ENCODE results near the gene DSG2. TPM values are rescaled to one million over a fixed set of nuclear protein-coding genes. Genes with fewer than 3 reads are reported as not detected.

DSG2 gene
- total and polyA plus RNA-seq, 3 donors from 2014 or later, result 5.9 to 8.6 (median 7.0) TPM

DNA sequence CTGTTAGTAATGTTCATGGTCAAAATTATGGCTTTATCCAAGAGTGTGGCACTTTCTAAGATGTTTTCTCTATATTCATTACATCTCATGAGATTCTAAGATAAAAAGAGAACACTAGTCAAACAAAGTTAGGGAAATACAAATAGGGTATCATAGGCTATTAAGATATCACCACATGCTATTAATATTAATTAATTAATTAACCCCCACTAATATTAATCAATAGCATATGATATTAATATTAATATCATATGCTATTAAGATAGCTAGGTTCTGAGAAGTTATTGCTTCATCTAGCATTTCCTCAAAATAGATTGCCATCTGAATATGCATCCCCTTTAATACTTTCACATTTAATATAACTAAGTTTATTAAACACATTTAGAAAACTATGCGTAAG lies 28.3 kb upstream of the DSG2 start:
- TF ChIP-seq, protein P1, sequence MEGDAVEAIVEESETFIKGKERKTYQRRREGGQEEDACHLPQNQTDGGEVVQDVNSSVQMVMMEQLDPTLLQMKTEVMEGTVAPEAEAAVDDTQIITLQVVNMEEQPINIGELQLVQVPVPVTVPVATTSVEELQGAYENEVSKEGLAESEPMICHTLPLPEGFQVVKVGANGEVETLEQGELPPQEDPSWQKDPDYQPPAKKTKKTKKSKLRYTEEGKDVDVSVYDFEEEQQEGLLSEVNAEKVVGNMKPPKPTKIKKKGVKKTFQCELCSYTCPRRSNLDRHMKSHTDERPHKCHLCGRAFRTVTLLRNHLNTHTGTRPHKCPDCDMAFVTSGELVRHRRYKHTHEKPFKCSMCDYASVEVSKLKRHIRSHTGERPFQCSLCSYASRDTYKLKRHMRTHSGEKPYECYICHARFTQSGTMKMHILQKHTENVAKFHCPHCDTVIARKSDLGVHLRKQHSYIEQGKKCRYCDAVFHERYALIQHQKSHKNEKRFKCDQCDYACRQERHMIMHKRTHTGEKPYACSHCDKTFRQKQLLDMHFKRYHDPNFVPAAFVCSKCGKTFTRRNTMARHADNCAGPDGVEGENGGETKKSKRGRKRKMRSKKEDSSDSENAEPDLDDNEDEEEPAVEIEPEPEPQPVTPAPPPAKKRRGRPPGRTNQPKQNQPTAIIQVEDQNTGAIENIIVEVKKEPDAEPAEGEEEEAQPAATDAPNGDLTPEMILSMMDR (IDR thresholded peaks at IDR 0.05), result no peak
- no peak for TF ChIP-seq POLR2A (IDR thresholded peaks at IDR 0.05)
- intact Hi-C loops (cut with DNase I; ENCODE audit: low total_unique reads), result no loop called here

DNA sequence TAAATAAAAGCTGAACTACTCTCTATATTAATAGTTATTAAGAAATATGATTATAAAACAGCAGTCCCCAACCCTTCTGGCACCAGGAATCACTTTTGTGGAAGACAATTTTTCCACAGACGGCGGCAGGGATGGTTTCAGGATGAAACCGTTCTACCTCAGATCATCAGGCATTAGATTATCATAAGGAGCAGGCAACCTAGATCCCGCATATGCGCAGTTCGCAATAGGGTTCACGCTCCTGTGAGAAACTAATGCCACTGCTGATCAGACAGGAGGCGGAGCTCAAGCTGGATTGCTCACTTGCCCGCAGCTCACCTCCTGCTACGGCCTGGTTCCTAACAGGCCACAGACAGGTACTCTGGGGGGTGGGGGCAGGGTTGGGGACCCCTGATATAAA lies 19.3 kb upstream of the DSG2 start:
- H3K27me3 ChIP-seq, result no peaks in the 10 kb centered on the region
- intact Hi-C loops (cut with DNase I; ENCODE audit: low total_unique reads), result no loop called here
- no peak for TF ChIP-seq POLR2A (IDR thresholded peaks at IDR 0.05)
- TF ChIP-seq, protein P1 (IDR thresholded peaks at IDR 0.05), result no peak
- no peaks in the 10 kb centered on the region for H3K9me3 ChIP-seq
- no peaks in the 10 kb centered on the region for H3K4me1 ChIP-seq
- WGBS, 2 donors, result 96% methylated on average over 10 of the region's 10 CpGs
- no peak for DNase-seq
- no peaks in the 10 kb centered on the region for H3K36me3 ChIP-seq (ENCODE audit: low read depth, missing control alignments)
- H3K27ac ChIP-seq, result no peak overlapping the region
- no peak overlapping the region for H3K4me3 ChIP-seq

More for the DNA sequence above, 28.3 kb upstream of the DSG2 start:
- no peak for DNase-seq
- Histone ChIP-seq H3K4me3 (no peak overlapping the region), H3K36me3 (ENCODE audit: low read depth, missing control alignments) (no peaks in the 10 kb centered on the region), H3K27me3 (no peaks in the 10 kb centered on the region), H3K4me1 (no peaks in the 10 kb centered on the region), H3K27ac (no peak overlapping the region), H3K9me3 (no peaks in the 10 kb centered on the region)
- 98% methylated on average over 1 of the region's 1 CpG for WGBS, 2 donors

DNA sequence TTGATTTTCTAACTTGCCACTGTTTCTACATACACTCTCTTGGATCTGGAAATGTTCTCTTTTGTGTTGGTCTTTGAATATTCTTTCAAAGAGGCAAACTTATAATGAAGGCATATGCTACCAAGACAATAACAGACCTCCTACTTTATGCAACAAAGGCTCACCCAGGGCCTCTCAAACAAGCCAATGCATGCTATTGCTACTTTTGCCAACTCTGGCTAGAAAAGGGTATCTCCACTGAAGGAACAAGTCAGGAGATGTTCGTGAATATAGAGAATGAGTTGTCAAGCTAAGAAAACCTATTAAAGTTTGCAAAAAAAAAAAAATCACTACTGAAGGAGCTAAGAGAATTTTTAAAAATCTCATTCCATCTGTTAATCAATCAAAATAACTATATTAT lies 15.9 kb upstream of the DSG2 start:
- no peak for TF ChIP-seq POLR2A (IDR thresholded peaks at IDR 0.05)
- TF ChIP-seq, protein P1 (IDR thresholded peaks at IDR 0.05), result no peak
- H3K9me3 ChIP-seq, result no peaks in the 10 kb centered on the region
- no peak for DNase-seq
- H3K27me3 ChIP-seq, result no peaks in the 10 kb centered on the region
- intact Hi-C loops (cut with DNase I; ENCODE audit: low total_unique reads), result no loop called here
- no peak overlapping the region for H3K4me3 ChIP-seq
- no peaks in the 10 kb centered on the region for H3K4me1 ChIP-seq
- 79 to 85% methylated on average over 1 of the region's 1 CpG for WGBS, 2 donors
- H3K27ac ChIP-seq, result no peak overlapping the region
- H3K36me3 ChIP-seq (ENCODE audit: low read depth, missing control alignments), result no peaks in the 10 kb centered on the region

DNA sequence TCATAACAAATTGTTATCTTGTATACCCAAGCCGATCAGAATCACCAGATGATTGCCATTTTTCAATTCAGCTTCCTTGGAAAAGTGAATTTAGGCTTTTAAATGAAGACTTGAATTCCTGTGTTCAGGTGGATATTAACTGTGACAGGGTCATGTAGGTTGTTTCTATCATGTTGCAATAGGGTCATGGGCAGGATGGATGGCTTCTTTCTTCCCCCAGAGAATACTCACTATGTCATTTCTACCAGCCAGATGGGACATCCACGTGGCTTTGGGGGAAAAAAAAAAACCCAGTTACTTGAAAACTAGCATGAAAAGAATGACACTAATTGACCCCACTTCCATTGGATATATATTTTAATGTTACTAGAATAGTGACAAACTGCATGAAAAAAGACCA lies 14.6 kb upstream of the DSG2 start:
- Histone ChIP-seq H3K4me1 (no peaks in the 10 kb centered on the region), H3K27ac (no peak overlapping the region)
- 84 to 88% methylated on average over 2 of the region's 2 CpGs for WGBS, 2 donors

DNA sequence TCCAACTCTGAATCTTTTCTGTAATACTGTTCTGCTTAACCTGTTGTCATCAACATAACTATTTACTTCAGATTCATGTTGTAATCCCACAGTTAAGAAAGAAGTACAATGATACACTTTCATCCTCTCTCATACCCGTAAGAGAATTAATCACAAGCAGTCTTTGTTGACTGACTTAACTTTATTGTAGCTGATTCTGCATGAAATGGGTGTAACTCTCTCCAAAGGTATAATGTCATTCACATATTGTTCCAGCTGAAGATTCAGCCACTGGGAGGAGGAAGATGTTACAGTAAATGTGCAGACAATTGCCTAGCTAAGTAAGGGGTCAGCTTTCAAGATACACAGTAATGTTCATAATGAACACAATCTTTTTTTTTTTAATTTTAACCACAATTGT lies 13.5 kb upstream of the DSG2 start:
- Histone ChIP-seq H3K4me3 (no peak overlapping the region), H3K4me1 (no peaks in the 10 kb centered on the region), H3K27ac (no peak overlapping the region), H3K27me3 (no peaks in the 10 kb centered on the region), H3K9me3 (no peaks in the 10 kb centered on the region), H3K36me3 (ENCODE audit: low read depth, missing control alignments) (no peaks in the 10 kb centered on the region)
- intact Hi-C loops (cut with DNase I; ENCODE audit: low total_unique reads), result no loop called here
- no peak for DNase-seq
- 65 to 81% methylated on average over 1 of the region's 1 CpG for WGBS, 2 donors
- TF ChIP-seq POLR2A (IDR thresholded peaks at IDR 0.05), result no peak
- TF ChIP-seq, protein P1 (IDR thresholded peaks at IDR 0.05), result no peak

More for the DNA sequence above, 14.6 kb upstream of the DSG2 start:
- H3K4me3 ChIP-seq, result no peak overlapping the region
- TF ChIP-seq, protein P1 (IDR thresholded peaks at IDR 0.05), result no peak
- TF ChIP-seq POLR2A (IDR thresholded peaks at IDR 0.05), result no peak
- intact Hi-C loops (cut with DNase I; ENCODE audit: low total_unique reads), result no loop called here
- H3K27me3 ChIP-seq, result no peaks in the 10 kb centered on the region
- H3K9me3 ChIP-seq, result no peaks in the 10 kb centered on the region
- no peak for DNase-seq
- no peaks in the 10 kb centered on the region for H3K36me3 ChIP-seq (ENCODE audit: low read depth, missing control alignments)
